Mesenchymal stem cell (in vitro differentiated cells and primary cell): ENCODE measurements around the gene F13A1.
"Not testable (repeated sequence)": the region's sequence is repeated elsewhere in the genome, so short reads cannot be mapped to it uniquely, and the experiment has no call there.

Source experiments
- DNase-seq: peaks from one replicate; pipeline ENCODE4 v3.0.0-alpha.2; 2013
- H2AFZ ChIP-seq: one replicate; pipeline ENCODE4 v1.6.1; 2013; ENCODE audit warnings: low read depth, mild to moderate bottlenecking, control low read depth, inconsistent platforms, low read length, moderate library complexity
- H2AK5ac ChIP-seq: 2 replicates; pipeline ENCODE4 v1.6.1; 2013; ENCODE audit warnings: low read length, moderate library complexity, mild to moderate bottlenecking, inconsistent platforms; ENCODE audit not compliant: severe bottlenecking
- H2BK120ac ChIP-seq: one replicate; pipeline ENCODE4 v1.6.1; 2013; ENCODE audit warnings: low read depth, mild to moderate bottlenecking, inconsistent platforms, low read length, moderate library complexity
- H2BK12ac ChIP-seq, 2 experiments: one replicate each; pipeline ENCODE4 v1.6.1; 2013; ENCODE audit warnings: inconsistent platforms in 2 of 2, low read length in 2 of 2, mild to moderate bottlenecking in 2 of 2, moderate library complexity in 2 of 2, control low read depth in 1 of 2
- H2BK15ac ChIP-seq: one replicate; pipeline ENCODE4 v1.6.1; 2013; ENCODE audit warnings: mild to moderate bottlenecking, low read depth, inconsistent platforms; ENCODE audit not compliant: poor library complexity, severe bottlenecking
- H2BK5ac ChIP-seq: 2 replicates; pipeline ENCODE4 v1.6.1; 2013; ENCODE audit warnings: low read depth, mild to moderate bottlenecking, low read length, control low read depth, inconsistent platforms; ENCODE audit not compliant: poor library complexity, severe bottlenecking
- H3K14ac ChIP-seq, 2 experiments: one replicate each; pipeline ENCODE4 v1.6.1; 2013; ENCODE audit warnings: inconsistent platforms in 2 of 2, low read length in 2 of 2, control low read depth in 1 of 2, mild to moderate bottlenecking in 1 of 2, moderate library complexity in 1 of 2
- H3K18ac ChIP-seq, 2 experiments: one replicate each; pipeline ENCODE4 v1.6.1; 2013; ENCODE audit warnings: inconsistent platforms in 2 of 2, low read length in 2 of 2, control low read depth in 1 of 2, low read depth in 1 of 2, mild to moderate bottlenecking in 1 of 2
- H3K23ac ChIP-seq, 2 experiments: one replicate each; pipeline ENCODE4 v1.6.1; 2013; ENCODE audit warnings: inconsistent platforms in 2 of 2, low read length in 2 of 2, mild to moderate bottlenecking in 2 of 2, moderate library complexity in 2 of 2, control low read depth in 1 of 2
- H3K27ac ChIP-seq: 2 replicates; pipeline ENCODE4 v1.5.1; 2013; ENCODE audit warnings: mild to moderate bottlenecking, moderate library complexity, low read length, control low read depth, inconsistent platforms; ENCODE audit not compliant: poor library complexity, severe bottlenecking
- H3K27me3 ChIP-seq, 2 experiments: 2 replicates each; pipeline versions ENCODE4 v1.6.1 to v1.7.0; 2013; ENCODE audit warnings: low read length in 2 of 2, mild to moderate bottlenecking in 2 of 2, moderate library complexity in 2 of 2, control low read depth in 1 of 2, inconsistent platforms in 1 of 2; ENCODE audit not compliant: control insufficient read depth in 1 of 2, insufficient read depth in 1 of 2
- H3K36me3 ChIP-seq, 2 experiments: 2 replicates each; pipeline versions ENCODE4 v1.6.1 to v1.7.0; 2013; ENCODE audit warnings: low read length in 2 of 2, control low read depth in 1 of 2, inconsistent platforms in 1 of 2, low read depth in 1 of 2, mild to moderate bottlenecking in 1 of 2; ENCODE audit not compliant: insufficient read depth in 2 of 2, control insufficient read depth in 1 of 2
- H3K4ac ChIP-seq, 2 experiments: one replicate each; pipeline ENCODE4 v1.6.1; 2013; ENCODE audit warnings: inconsistent platforms in 2 of 2, low read length in 2 of 2, mild to moderate bottlenecking in 2 of 2, moderate library complexity in 2 of 2, control low read depth in 1 of 2, low read depth in 1 of 2
- H3K4me1 ChIP-seq: 2 replicates; pipeline ENCODE4 v1.6.1; 2013; ENCODE audit warnings: low read depth, low read length, control low read depth; ENCODE audit not compliant: control insufficient read depth, insufficient read depth
- H3K4me2 ChIP-seq: 2 replicates; pipeline ENCODE4 v1.6.1; 2013; ENCODE audit warnings: low read length, mild to moderate bottlenecking, inconsistent platforms; ENCODE audit not compliant: poor library complexity, severe bottlenecking
- H3K4me3 ChIP-seq, 2 experiments: 2 replicates each; pipeline versions ENCODE4 v1.5.1 to v1.7.0; 2013; ENCODE audit warnings: low read length in 2 of 2, mild to moderate bottlenecking in 2 of 2, control low read depth in 1 of 2, low read depth in 1 of 2; ENCODE audit not compliant: insufficient read depth in 1 of 2
- H3K79me1 ChIP-seq: replicated peaks from 2 replicates; pipeline ENCODE4 v1.6.1; 2013; ENCODE audit warnings: mild to moderate bottlenecking, control low read depth, low read length, inconsistent platforms; ENCODE audit not compliant: poor library complexity, severe bottlenecking
- H3K9ac ChIP-seq: 2 replicates; pipeline ENCODE4 v1.7.0; 2013; ENCODE audit warnings: mild to moderate bottlenecking, low read length, moderate library complexity
- H3K9me3 ChIP-seq: 2 replicates; pipeline ENCODE4 v1.7.0; 2013; ENCODE audit warnings: mild to moderate bottlenecking, low read length; ENCODE audit not compliant: control insufficient read depth
- H4K8ac ChIP-seq: one replicate; pipeline ENCODE4 v1.6.1; 2013; ENCODE audit warnings: inconsistent platforms, mild to moderate bottlenecking, low read length, moderate library complexity
- H4K91ac ChIP-seq: one replicate; pipeline ENCODE4 v1.6.1; 2013; ENCODE audit warnings: mild to moderate bottlenecking, low read length, inconsistent platforms
- whole genome bisulfite sequencing: methylation state at CpG from one replicate; pipeline ENCODE4 v1.1.7; 2013; ENCODE audit warnings: mixed read lengths; 5-methylcytosine and 5-hydroxymethylcytosine counted together

The F13A1 gene

DNA sequence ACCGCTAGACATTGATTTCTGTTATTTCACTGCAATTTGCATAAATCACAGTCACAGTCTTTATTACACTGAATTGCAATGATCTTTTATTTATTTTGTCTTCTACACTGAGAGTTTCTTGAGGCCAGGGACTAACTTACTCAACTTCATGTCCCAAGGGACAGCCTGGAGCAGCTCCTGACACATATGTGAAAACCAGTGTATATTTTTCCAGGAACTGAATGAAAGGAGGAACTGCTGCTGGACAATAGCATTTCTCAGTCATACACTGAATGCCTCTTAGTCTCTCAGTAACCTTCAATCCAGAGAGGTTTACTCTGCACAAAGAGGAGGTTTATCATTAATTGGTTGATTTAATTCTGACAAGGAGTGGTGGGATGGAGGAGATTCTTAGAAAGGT, 5.9 kb downstream of the F13A1 start:
- H2BK5ac ChIP-seq = no peak overlapping the region
- peaks cover 6 to 33% of the 10 kb centered on the region in 2 experiments for H3K27me3 ChIP-seq
- no peaks in the 10 kb centered on the region for H3K36me3 ChIP-seq
- no peak overlapping the region for H2BK12ac ChIP-seq
- no peak overlapping the region for H3K9ac ChIP-seq
- H2BK15ac ChIP-seq = no peak overlapping the region
- no peak overlapping the region for H3K4me2 ChIP-seq
- no peak overlapping the region for H3K4ac ChIP-seq
- H3K79me1 ChIP-seq = no peaks in the 10 kb centered on the region
- no peak overlapping the region for H3K27ac ChIP-seq
- H2BK120ac ChIP-seq = no peak overlapping the region
- WGBS = 39% methylated on average over 1 of the region's 1 CpG
- no peak overlapping the region for H2AK5ac ChIP-seq
- no peak for DNase-seq
- no peak overlapping the region for H4K91ac ChIP-seq
- no peaks in the 10 kb centered on the region for H3K9me3 ChIP-seq
- no peaks in the 10 kb centered on the region for H3K4me1 ChIP-seq
- no peak overlapping the region for H4K8ac ChIP-seq
- H3K4me3 ChIP-seq = no peak overlapping the region
- H3K18ac ChIP-seq = no peak overlapping the region
- no peak overlapping the region for H2AFZ ChIP-seq
- no peak overlapping the region for H3K23ac ChIP-seq
- no peak overlapping the region for H3K14ac ChIP-seq

DNA sequence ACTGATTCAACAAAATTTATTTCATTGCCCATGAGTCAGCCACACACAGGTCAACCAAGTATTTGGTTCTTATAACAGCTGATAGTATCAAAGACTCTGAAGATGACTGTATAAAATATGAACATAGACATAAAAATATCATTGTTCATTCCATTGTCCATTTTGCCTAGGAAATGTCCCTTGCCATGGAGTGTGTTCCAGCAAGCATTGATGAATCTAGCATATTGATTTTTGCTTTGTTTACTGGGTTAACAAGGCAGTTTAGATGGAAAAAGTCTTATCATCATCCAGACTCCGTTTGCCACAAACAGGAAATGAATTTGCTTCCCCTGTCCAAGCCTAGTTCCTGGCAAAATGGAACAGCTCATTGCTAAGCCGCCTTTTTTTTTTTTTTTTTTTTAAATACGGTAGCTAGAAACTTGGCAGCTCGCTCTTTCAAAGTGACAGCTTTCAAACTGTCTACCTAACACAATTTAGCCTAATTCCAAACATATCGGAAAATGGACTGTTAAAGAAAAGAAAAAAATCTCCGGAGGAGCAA, 7.5 kb downstream of the F13A1 start:
- Histone ChIP-seq H3K18ac (no peak overlapping the region), H3K4ac (no peak overlapping the region), H3K9me3 (no peaks in the 10 kb centered on the region), H3K4me2 (no peak overlapping the region), H2AFZ (no peak overlapping the region), H3K27ac (no peak overlapping the region), H3K27me3 (peaks cover 0 to 21% of the 10 kb centered on the region in 2 experiments), H3K4me3 (no peak overlapping the region), H2AK5ac (no peak overlapping the region), H3K14ac (no peak overlapping the region), H2BK15ac (no peak overlapping the region), H3K4me1 (no peaks in the 10 kb centered on the region), H2BK120ac (no peak overlapping the region), H4K91ac (no peak overlapping the region), H3K79me1 (no peaks in the 10 kb centered on the region), H2BK12ac (no peak overlapping the region), H2BK5ac (no peak overlapping the region), H3K36me3 (no peaks in the 10 kb centered on the region), H3K23ac (no peak overlapping the region), H3K9ac (no peak overlapping the region), H4K8ac (no peak overlapping the region)
- WGBS = 33% methylated on average over 2 of the region's 6 CpGs
- DNase-seq = no peak

DNA sequence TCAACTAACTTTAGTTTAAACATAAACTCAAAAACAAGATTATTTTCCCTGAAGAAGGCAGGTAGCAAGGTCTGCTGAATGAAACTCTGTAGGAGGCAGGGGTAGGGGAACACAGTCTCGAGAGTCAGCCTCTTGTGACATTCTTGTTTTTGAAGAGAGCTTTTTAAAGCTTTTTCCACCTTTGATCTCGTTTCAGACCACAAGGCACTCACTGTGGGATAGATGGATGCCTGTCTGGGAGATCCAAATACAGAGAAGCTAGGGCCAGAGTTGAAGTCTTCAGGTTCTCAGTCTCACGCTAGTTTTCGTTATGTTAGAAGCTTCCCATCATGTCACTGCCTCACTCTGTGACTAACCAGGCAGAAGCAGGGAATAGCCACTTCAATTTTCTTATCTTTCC, 14.9 kb downstream of the F13A1 start:
- WGBS = 68% methylated on average over 4 of the region's 4 CpGs
- Histone ChIP-seq H3K23ac (no peak overlapping the region), H2AFZ (no peak overlapping the region), H3K18ac (no peak overlapping the region), H2AK5ac (no peak overlapping the region), H3K9me3 (no peaks in the 10 kb centered on the region), H3K27me3 (peaks cover 0 to 26% of the 10 kb centered on the region in 2 experiments), H2BK5ac (no peak overlapping the region), H3K79me1 (no peaks in the 10 kb centered on the region), H3K4me2 (no peak overlapping the region), H4K8ac (no peak overlapping the region), H3K4me3 (no peak overlapping the region), H4K91ac (no peak overlapping the region), H3K4ac (no peak overlapping the region), H3K9ac (no peak overlapping the region), H2BK120ac (no peak overlapping the region), H3K27ac (no peak overlapping the region), H3K36me3 (no peaks in the 10 kb centered on the region), H3K4me1 (no peaks in the 10 kb centered on the region), H2BK15ac (no peak overlapping the region), H3K14ac (no peak overlapping the region), H2BK12ac (no peak overlapping the region)
- no peak for DNase-seq

DNA sequence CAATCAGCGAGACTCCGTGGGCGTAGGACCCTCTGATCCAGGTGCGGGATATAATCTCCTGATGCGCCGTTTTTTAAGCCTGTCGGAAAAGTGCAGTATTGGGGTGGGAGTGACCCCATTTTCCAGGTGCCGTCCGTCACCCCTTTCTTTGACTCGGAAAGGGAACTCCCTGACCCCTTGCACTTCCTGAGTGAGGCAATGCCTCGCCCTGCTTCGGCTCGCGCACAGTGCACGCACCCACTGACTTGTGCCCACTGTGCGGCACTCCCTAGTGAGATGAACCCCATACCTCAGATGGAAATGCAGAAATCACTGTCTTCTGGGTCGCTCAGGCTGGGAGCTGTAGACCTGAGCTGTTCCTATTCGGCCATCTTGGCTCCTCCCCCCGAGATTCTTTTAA, 20.1 kb downstream of the F13A1 start:
- H3K4me3 ChIP-seq, H3K18ac ChIP-seq, DNase-seq, H3K4me2 ChIP-seq, H2BK12ac ChIP-seq, H3K9me3 ChIP-seq, H2BK15ac ChIP-seq, H3K36me3 ChIP-seq, H3K4ac ChIP-seq, H3K27ac ChIP-seq, H2AK5ac ChIP-seq, H2BK5ac ChIP-seq, H3K14ac ChIP-seq, H3K23ac ChIP-seq, H2AFZ ChIP-seq, H3K27me3 ChIP-seq, H3K9ac ChIP-seq, H2BK120ac ChIP-seq, H4K91ac ChIP-seq, H3K79me1 ChIP-seq, H3K4me1 ChIP-seq, H4K8ac ChIP-seq: not testable (repeated sequence)
- WGBS = 88% methylated on average over 17 of the region's 19 CpGs
